ENCODE results near the gene PLA2G4C. TPM values are rescaled to one million over a fixed set of nuclear protein-coding genes. Genes with fewer than 3 reads are reported as not detected.

The PLA2G4C gene
- total RNA-seq, 2 donors from 2014 or later = 1.7 to 6.8 TPM

DNA sequence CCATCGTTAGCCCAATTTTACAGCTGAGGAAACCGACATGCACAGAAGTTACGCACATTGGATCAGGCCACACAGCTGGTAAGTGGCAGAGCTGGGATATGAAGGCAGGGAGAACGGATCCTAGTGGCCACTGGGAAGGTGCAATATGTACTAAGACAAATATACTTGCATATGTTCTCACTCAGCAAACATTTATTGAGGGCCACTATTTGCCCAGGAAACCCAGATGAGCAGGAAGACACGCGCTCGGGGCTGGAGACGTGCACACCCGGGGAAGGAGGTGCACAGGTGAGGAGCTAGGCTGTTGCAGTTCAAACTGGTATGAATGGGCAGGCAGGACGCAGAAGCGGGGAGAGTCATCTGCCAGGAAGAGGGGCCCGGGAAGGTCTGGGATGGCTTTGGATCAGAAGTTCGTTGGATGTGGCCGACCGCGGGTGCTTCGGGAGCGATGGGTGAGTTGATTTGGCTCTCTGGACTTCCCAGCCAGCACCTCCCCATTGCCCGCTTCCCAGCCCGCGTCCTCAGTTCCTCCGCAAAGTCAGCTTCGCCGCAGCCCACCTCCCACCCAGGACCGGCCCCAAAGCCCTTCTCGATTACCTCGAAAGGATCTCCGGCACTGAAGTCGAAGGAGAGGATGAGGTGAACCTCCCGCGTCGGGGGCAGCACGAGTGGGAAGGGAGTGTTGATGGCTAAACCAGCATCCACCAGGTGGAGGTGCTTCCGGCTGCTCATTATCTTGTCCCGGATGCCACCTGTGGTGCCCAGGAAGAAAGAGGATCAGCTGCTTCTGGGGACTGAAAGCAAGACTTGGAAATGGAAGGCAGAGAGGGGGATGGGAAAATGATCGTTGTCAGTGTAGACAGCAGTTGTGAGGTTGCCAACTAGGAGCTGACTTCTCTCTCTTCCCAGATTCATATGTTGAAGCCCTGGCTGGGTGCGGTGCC is 48.9 kb downstream of the PLA2G4C start:
- Histone ChIP-seq H3K4me3 (no peak overlapping the region), H3K27me3 (no peaks in the 10 kb centered on the region), H3K4me1 (no peaks in the 10 kb centered on the region), H3K27ac (no peak overlapping the region), H3K36me3 (no peaks in the 10 kb centered on the region), H3K9me3 (no peaks in the 10 kb centered on the region), H3K9ac (ENCODE audit: low read depth in 2 of 2, low read length in 2 of 2) (no peak overlapping the region)
- TF ChIP-seq, protein P1, sequence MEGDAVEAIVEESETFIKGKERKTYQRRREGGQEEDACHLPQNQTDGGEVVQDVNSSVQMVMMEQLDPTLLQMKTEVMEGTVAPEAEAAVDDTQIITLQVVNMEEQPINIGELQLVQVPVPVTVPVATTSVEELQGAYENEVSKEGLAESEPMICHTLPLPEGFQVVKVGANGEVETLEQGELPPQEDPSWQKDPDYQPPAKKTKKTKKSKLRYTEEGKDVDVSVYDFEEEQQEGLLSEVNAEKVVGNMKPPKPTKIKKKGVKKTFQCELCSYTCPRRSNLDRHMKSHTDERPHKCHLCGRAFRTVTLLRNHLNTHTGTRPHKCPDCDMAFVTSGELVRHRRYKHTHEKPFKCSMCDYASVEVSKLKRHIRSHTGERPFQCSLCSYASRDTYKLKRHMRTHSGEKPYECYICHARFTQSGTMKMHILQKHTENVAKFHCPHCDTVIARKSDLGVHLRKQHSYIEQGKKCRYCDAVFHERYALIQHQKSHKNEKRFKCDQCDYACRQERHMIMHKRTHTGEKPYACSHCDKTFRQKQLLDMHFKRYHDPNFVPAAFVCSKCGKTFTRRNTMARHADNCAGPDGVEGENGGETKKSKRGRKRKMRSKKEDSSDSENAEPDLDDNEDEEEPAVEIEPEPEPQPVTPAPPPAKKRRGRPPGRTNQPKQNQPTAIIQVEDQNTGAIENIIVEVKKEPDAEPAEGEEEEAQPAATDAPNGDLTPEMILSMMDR (IDR thresholded peaks at IDR 0.05) = no peak
- intact Hi-C loops (cut with DNase I) = loop anchor here (10.0 kb wide), 1 partner anchor 313 kb away; no protein-coding TSS in a partner anchor
- DNase-seq = peak; percentile 22

DNA sequence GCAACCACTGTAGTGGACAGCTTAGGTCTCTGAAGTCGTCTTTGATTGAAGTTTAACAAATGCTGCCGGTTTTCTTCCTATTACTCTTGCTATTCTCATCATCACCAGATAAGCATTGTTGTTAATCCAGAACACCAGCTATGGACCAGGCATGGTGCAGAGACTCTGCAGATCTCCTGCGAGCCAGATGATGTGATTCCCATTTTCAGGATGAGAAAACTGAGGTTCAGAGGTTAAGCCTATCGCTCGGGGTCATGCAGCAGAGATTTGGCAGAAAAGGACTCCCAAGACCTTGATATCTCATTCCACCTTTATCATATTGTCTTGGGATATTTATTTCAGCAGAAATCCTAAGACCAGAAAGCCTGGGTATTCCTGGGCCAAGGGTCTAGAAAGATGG is 50.2 kb downstream of the PLA2G4C start:
- Histone ChIP-seq H3K27me3 (no peaks in the 10 kb centered on the region), H3K9ac (ENCODE audit: low read depth in 2 of 2, low read length in 2 of 2) (no peak overlapping the region), H3K9me3 (no peaks in the 10 kb centered on the region), H3K4me3 (no peak overlapping the region), H3K27ac (no peak overlapping the region), H3K4me1 (no peaks in the 10 kb centered on the region), H3K36me3 (no peaks in the 10 kb centered on the region)
- TF ChIP-seq, protein P1 (IDR thresholded peaks at IDR 0.05) = no peak
- no peak for DNase-seq
- intact Hi-C loops (cut with DNase I) = loop anchor here (10.0 kb wide), 1 partner anchor 314 kb away; no protein-coding TSS in a partner anchor

DNA sequence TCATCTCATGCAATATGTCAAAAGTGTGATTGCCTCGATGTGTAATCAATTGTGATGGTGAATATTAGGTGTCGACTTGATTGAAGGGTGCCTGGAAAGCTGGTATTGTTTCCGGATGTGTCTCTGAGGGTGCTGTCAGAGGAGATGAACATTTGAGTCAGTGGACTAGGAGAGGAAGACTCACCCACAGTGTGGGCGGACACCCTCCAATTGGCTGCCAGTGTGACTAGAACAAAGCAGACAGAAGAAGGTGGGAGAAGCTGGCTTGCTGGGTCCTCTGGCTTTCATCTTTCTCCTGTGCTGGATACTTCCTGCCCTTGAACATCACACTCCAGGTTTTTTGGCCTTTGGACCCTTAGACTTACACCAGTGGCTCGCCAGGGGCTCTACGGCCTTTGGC is 51.3 kb downstream of the PLA2G4C start:
- Histone ChIP-seq H3K4me1 (no peaks in the 10 kb centered on the region), H3K9ac (ENCODE audit: low read depth in 2 of 2, low read length in 2 of 2) (no peak overlapping the region), H3K27me3 (no peaks in the 10 kb centered on the region), H3K9me3 (no peaks in the 10 kb centered on the region), H3K36me3 (no peaks in the 10 kb centered on the region), H3K27ac (no peak overlapping the region), H3K4me3 (no peak overlapping the region)
- intact Hi-C loops (cut with DNase I) = no loop called here
- no peak for DNase-seq
- TF ChIP-seq, protein P1 (IDR thresholded peaks at IDR 0.05) = no peak

DNA sequence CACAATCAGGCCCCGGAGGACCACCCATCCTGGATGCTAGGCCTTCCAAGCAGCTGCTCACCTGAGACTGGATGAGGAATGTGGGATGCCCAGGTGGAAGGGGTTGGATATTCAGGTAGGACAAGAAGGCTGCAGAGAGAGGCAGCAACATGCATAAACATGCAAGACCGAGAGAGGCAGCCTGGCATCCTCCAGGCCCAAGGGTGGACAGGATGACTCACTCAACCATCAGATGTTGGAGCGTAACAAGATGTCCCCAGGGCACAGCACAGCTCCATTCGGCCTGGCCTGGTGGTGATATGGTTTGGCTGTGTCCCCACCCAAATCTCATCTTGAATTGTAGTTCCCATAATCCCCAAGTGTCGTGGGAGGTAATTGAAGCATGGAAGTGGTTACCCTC is 56.8 kb downstream of the PLA2G4C start:
- no peaks in the 10 kb centered on the region for H3K9me3 ChIP-seq
- TF ChIP-seq, protein P1 (IDR thresholded peaks at IDR 0.05) = no peak
- intact Hi-C loops (cut with DNase I) = no loop called here

DNA sequence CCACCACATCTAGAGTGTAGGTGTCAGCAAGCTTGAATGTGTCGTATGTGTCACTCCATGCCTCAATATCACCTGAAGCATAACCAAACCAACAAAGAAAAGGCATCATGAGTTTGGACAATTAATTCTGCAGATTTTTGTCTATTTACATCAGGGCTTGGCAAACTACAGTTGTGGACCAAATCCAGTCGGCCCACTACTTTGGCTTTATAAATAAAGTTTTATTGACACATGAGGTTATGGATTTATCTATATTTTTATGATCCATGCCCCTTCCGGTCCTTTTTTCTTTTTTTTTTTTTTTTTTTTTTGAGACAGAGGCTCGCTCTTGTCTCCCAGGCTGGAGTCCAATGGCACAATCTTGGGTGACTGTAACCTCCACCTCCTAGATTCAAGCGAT is 57.5 kb downstream of the PLA2G4C start:
- DNase-seq = no peak
- Histone ChIP-seq H3K4me1 (no peaks in the 10 kb centered on the region), H3K36me3 (no peaks in the 10 kb centered on the region), H3K27me3 (no peaks in the 10 kb centered on the region), H3K4me3 (no peak overlapping the region), H3K9me3 (no peaks in the 10 kb centered on the region), H3K27ac (no peak overlapping the region), H3K9ac (ENCODE audit: low read depth in 2 of 2, low read length in 2 of 2) (no peak overlapping the region)
- intact Hi-C loops (cut with DNase I) = no loop called here
- TF ChIP-seq, protein P1 (IDR thresholded peaks at IDR 0.05) = no peak

More for the DNA sequence above, 56.8 kb downstream of the PLA2G4C start:
- Histone ChIP-seq H3K36me3 (no peaks in the 10 kb centered on the region), H3K4me1 (no peaks in the 10 kb centered on the region), H3K4me3 (no peak overlapping the region), H3K9ac (ENCODE audit: low read depth in 2 of 2, low read length in 2 of 2) (no peak overlapping the region), H3K27me3 (no peaks in the 10 kb centered on the region), H3K27ac (no peak overlapping the region)
- DNase-seq = no peak
